RWPE2 (cell line): Measurements from ENCODE around the gene SF1.

Experiments
- ATAC-seq: fragments of 200-7000 bp; cut with Tn5 transposase; 3 replicates; pipeline ENCODE4 v1.9.1; 2021; ENCODE audit warnings: low read depth
- DNase-seq: peaks from one replicate; pipeline ENCODE4 v3.0.0-alpha.2; 2020; ENCODE audit warnings: low spot score
- H3K27ac ChIP-seq: fragments of 450-650 bp; 2 replicates; pipeline ENCODE4 v1.5.1; 2017; ENCODE audit warnings: mild to moderate bottlenecking; ENCODE audit not compliant: poor library complexity, severe bottlenecking
- H3K27me3 ChIP-seq: fragments of 250-450 bp; sonication (Bioruptor Pico); 2 replicates; pipeline ENCODE4 v1.5.1; 2021; ENCODE audit warnings: mild to moderate bottlenecking, moderate library complexity; ENCODE audit not compliant: insufficient read depth, poor library complexity, severe bottlenecking
- H3K36me3 ChIP-seq: fragments of 250-450 bp; sonication (Bioruptor Pico); 2 replicates; pipeline ENCODE4 v1.5.1; 2020; ENCODE audit warnings: low read depth, mild to moderate bottlenecking, moderate library complexity
- H3K4me1 ChIP-seq: fragments of 250-450 bp; sonication (Bioruptor Pico); 2 replicates; pipeline ENCODE4 v1.5.1; 2021; ENCODE audit warnings: mild to moderate bottlenecking, moderate library complexity; ENCODE audit not compliant: insufficient read depth, poor library complexity, severe bottlenecking
- H3K4me3 ChIP-seq: fragments of 250-450 bp; sonication (Bioruptor Pico); 2 replicates; pipeline ENCODE4 v1.5.1; 2021; ENCODE audit warnings: mild to moderate bottlenecking, moderate library complexity; ENCODE audit not compliant: severe bottlenecking
- H3K9me3 ChIP-seq: fragments of 250-450 bp; sonication (Bioruptor Pico); 2 replicates; pipeline ENCODE4 v1.5.1; 2021; ENCODE audit warnings: mild to moderate bottlenecking, moderate library complexity; ENCODE audit not compliant: severe bottlenecking
- TF ChIP-seq, protein P1 (sequence below): fragments of 450-650 bp; IDR thresholded peaks from one replicate; pipeline ENCODE4 v1.5.1; 2017; ENCODE audit warnings: mild to moderate bottlenecking, moderate library complexity; ENCODE audit not compliant: poor library complexity, severe bottlenecking

Gene SF1

DNA sequence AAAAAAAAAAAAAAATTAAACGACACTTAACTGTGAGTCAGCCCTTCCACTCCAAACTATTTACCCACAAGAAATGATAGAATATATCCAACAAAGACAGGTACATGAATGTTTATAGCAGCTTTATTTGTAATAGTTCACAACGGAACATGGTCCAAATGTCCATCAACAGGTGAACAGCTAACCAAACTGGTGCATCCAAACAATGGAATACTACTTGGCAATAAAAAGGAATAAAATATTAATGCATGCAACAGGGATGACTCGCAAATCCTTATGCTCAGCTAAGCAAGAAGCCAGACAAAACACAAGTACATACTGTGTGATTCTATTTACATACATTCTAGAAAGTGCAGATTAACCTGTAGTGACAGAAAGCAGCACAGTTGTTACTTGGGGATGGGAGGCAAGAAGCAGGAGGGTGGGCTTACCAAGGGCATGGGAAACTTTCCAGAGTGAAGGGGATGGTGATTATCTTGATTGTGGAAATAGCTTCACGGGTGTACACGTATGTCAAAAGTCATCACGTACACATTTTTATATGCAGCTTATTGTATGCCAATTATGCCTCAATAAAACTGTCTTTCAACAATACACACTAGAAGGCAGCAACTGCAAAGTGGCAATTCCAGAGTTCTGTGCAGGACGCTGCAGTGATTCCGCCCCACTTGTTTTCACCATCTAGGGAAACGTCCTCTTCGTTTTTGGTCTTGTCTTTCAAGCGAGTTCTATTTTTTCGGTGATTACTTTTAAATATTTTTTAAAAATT lies 6.7 kb upstream of the SF1 start:
- Histone ChIP-seq H3K9me3 (no peaks in the 10 kb centered on the region), H3K36me3 (no peaks in the 10 kb centered on the region), H3K27me3 (no peaks in the 10 kb centered on the region), H3K4me1 (no peaks in the 10 kb centered on the region), H3K4me3 (no peak overlapping the region), H3K27ac (no peak overlapping the region)
- DNase-seq (no peak), ATAC-seq (no peak)
- TF ChIP-seq, protein P1, sequence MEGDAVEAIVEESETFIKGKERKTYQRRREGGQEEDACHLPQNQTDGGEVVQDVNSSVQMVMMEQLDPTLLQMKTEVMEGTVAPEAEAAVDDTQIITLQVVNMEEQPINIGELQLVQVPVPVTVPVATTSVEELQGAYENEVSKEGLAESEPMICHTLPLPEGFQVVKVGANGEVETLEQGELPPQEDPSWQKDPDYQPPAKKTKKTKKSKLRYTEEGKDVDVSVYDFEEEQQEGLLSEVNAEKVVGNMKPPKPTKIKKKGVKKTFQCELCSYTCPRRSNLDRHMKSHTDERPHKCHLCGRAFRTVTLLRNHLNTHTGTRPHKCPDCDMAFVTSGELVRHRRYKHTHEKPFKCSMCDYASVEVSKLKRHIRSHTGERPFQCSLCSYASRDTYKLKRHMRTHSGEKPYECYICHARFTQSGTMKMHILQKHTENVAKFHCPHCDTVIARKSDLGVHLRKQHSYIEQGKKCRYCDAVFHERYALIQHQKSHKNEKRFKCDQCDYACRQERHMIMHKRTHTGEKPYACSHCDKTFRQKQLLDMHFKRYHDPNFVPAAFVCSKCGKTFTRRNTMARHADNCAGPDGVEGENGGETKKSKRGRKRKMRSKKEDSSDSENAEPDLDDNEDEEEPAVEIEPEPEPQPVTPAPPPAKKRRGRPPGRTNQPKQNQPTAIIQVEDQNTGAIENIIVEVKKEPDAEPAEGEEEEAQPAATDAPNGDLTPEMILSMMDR = no peak

DNA sequence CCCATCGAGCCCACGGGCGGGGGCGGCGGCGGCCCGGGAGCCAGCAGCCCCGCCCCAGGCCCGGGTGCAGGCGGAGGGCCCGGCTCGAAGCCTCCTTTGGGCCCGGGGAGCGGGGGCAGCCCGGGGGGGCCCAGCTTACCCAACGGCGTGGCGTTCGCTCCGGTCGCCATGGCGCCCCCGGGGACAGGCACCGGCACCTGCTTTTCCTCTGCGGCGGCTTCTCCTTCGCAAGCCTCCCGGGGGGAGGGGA lies 194 bp downstream of the SF1 start:
- H3K4me3 ChIP-seq = peak overlapping the region; percentile 77

GRCh38 chr11:64777449-64778222 lies 706 bp downstream of the SF1 start:
- H3K9me3 ChIP-seq = no peaks in the 10 kb centered on the region
- H3K4me1 ChIP-seq = peaks cover 14% of the 10 kb centered on the region
- peak overlapping the region; percentile 77 for H3K4me3 ChIP-seq
- TF ChIP-seq, protein P1 = no peak
- DNase-seq = peak; percentile 73
- H3K27me3 ChIP-seq = no peaks in the 10 kb centered on the region
- peak overlapping the region; percentile 97 for H3K27ac ChIP-seq
- peaks cover 49% of the 10 kb centered on the region for H3K36me3 ChIP-seq
- ATAC-seq = 0 out of 3 replicates have a peak, but pooled peaks have one; percentile 0

More for the DNA sequence above, 194 bp downstream of the SF1 start:
- ATAC-seq (no peak), DNase-seq (no peak)
- Histone ChIP-seq H3K27ac (peak overlapping the region; percentile 97), H3K9me3 (no peaks in the 10 kb centered on the region), H3K4me1 (peaks cover 14% of the 10 kb centered on the region), H3K36me3 (peaks cover 44% of the 10 kb centered on the region), H3K27me3 (no peaks in the 10 kb centered on the region)
- TF ChIP-seq, protein P1 = no peak

- DNase-seq = no peak
- H3K4me3 ChIP-seq = peak overlapping the region; percentile 77
- H3K4me1 ChIP-seq = peaks cover 14% of the 10 kb centered on the region
- peak overlapping the region; percentile 97 for H3K27ac ChIP-seq
- H3K36me3 ChIP-seq = peaks cover 57% of the 10 kb centered on the region
- no peaks in the 10 kb centered on the region for H3K9me3 ChIP-seq
- ATAC-seq = no peak
- no peaks in the 10 kb centered on the region for H3K27me3 ChIP-seq
- TF ChIP-seq, protein P1 = no peak
These were observed 1.5 kb downstream of the SF1 start for GRCh38 chr11:64776875-64777274.

- no peak for ATAC-seq
- TF ChIP-seq, protein P1 = no peak
- H3K36me3 ChIP-seq = peaks cover 61% of the 10 kb centered on the region
- no peaks in the 10 kb centered on the region for H3K9me3 ChIP-seq
- peak overlapping the region; percentile 77 for H3K4me3 ChIP-seq
- DNase-seq = no peak
- no peak overlapping the region for H3K27ac ChIP-seq
- H3K27me3 ChIP-seq = no peaks in the 10 kb centered on the region
- peaks cover 14% of the 10 kb centered on the region for H3K4me1 ChIP-seq
These were observed 1.9 kb downstream of the SF1 start for GRCh38 chr11:64776425-64776824.
